ENCODE results near the gene BEGAIN. TPM values are rescaled to one million over a fixed set of nuclear protein-coding genes. Genes with fewer than 3 reads are reported as not detected.

The BEGAIN gene
- total and polyA plus RNA-seq, 2 donors (not counting 3 experiments of a cell fraction or from before 2014, with no cell fraction given) = 0.49 TPM; not detected in 1

- TF ChIP-seq, protein P1, sequence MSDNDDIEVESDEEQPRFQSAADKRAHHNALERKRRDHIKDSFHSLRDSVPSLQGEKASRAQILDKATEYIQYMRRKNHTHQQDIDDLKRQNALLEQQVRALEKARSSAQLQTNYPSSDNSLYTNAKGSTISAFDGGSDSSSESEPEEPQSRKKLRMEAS (IDR thresholded peaks at IDR 0.05; ENCODE audit: insufficient read depth, insufficient read length) = no peak
- TF ChIP-seq CTCF (IDR thresholded peaks at IDR 0.05; ENCODE audit: extremely low read depth in 1 of 2, insufficient read depth in 1 of 2, low read depth in 1 of 2, low read length in 2 of 2) = no peak
- no peak for TF ChIP-seq MYC (IDR thresholded peaks at IDR 0.05; ENCODE audit: low read depth, low read length)
- no peak for TF ChIP-seq POLR2A (IDR thresholded peaks at IDR 0.05; ENCODE audit: low read depth, low read length)
- no peak for TF ChIP-seq POLR2AphosphoS5 (IDR thresholded peaks at IDR 0.05; ENCODE audit: insufficient read depth, low read depth, low read length)
- TF ChIP-seq EZH2 (IDR thresholded peaks at IDR 0.05; ENCODE audit: borderline replicate concordance, low read depth, low read length, severe bottlenecking) = no peak
- TF ChIP-seq JUN (IDR thresholded peaks at IDR 0.05; ENCODE audit: borderline replicate concordance, insufficient read depth, insufficient read length, low read depth) = no peak
- no peak for TF ChIP-seq GATA2 (IDR thresholded peaks at IDR 0.05; ENCODE audit: insufficient read depth, insufficient read length, low read depth, low read length)
- no peak for TF ChIP-seq FOS (IDR thresholded peaks at IDR 0.05; ENCODE audit: borderline replicate concordance, insufficient read depth, low read length)
- peaks cover 14 to 18% of the 10 kb centered on the region in 2 experiments for H3K27me3 ChIP-seq (ENCODE audit: control insufficient read depth in 2 of 2, insufficient read depth in 2 of 2, low read length in 2 of 2)
- no peak overlapping the region for H3K4me2 ChIP-seq (ENCODE audit: insufficient read depth, low read length)
- no TSS peak for BruUV-seq (replicated peaks)
- H3K9me1 ChIP-seq (replicated peaks; ENCODE audit: control insufficient read depth, extremely low read depth, insufficient read depth, low read length) = no peaks in the 10 kb centered on the region
- FAIRE-seq (no peak), DNase-seq (ENCODE audit: low read depth, low spot score) (no peak)
- H2AFZ ChIP-seq (ENCODE audit: low read depth, low read length) = no peak overlapping the region
- no peak overlapping the region for H3K4me3 ChIP-seq (replicated peaks in 1 of 3; ENCODE audit: insufficient read depth in 1 of 3, low read depth in 1 of 3, low read length in 3 of 3)
- H3K9ac ChIP-seq (replicated peaks; ENCODE audit: extremely low read depth, insufficient read depth, low read length) = no peak overlapping the region
- intact Hi-C loops (cut with micrococcal nuclease) = no loop called here
- H3K36me3 ChIP-seq (ENCODE audit: control insufficient read depth in 2 of 2, extremely low read depth in 1 of 2, insufficient read depth in 2 of 2, low read length in 2 of 2) = no peaks in the 10 kb centered on the region
- ChIA-PET POLR2A (no interaction called here), CTCF (interaction anchor here (1.0 to 1.4 kb wide), 3 partner anchors 13 to 36 kb away, joined by 3 to 4 read pairs (median 3); no protein-coding TSS in a partner anchor)
- no peaks in the 10 kb centered on the region for H4K20me1 ChIP-seq (replicated peaks; ENCODE audit: control insufficient read depth, extremely low read depth, insufficient read depth, low read length)
- no peaks in the 10 kb centered on the region for H3K9me3 ChIP-seq (replicated peaks; ENCODE audit: control insufficient read depth, insufficient read depth, low read length)
- no peak overlapping the region for H3K27ac ChIP-seq (ENCODE audit: insufficient read depth, low read depth, low read length)
- no peaks in the 10 kb centered on the region for H3K4me1 ChIP-seq (ENCODE audit: control insufficient read depth, extremely low read depth, insufficient read depth, low read length)
- dilution Hi-C loops (cut with MboI; ENCODE audit: extremely low pct_ligation_motif_present, low sequenced_read_pairs) = no loop called here
- no peaks in the 10 kb centered on the region for H3K79me2 ChIP-seq (ENCODE audit: control insufficient read depth, insufficient read depth, low read length)
Observed at GRCh38 chr14:100617410-100618317, 30.4 kb upstream of the BEGAIN start.
